Ishikawa (cell line): ENCODE results near the gene MRPS2.

Source experiments
- CEBPB ChIP-seq: IDR thresholded peaks from 2 replicates; pipeline ENCODE4 v1.6.1; 2012
- CREB1 ChIP-seq: IDR thresholded peaks from 2 replicates; pipeline ENCODE4 v1.6.1; 2012; ENCODE audit warnings: low read depth
- EGR1 ChIP-seq: IDR thresholded peaks from 2 replicates; pipeline ENCODE4 v1.6.1; 2012
- EP300 ChIP-seq: IDR thresholded peaks from 2 replicates; pipeline ENCODE4 v1.6.1; 2012; ENCODE audit warnings: borderline replicate concordance
- FOXM1 ChIP-seq: IDR thresholded peaks from 2 replicates; pipeline ENCODE4 v1.6.1; 2012; ENCODE audit warnings: low read depth, borderline replicate concordance
- NFIC ChIP-seq: IDR thresholded peaks from 2 replicates; pipeline ENCODE4 v1.6.1; 2012
- RAD21 ChIP-seq: IDR thresholded peaks from 2 replicates; pipeline ENCODE4 v1.6.1; 2012; ENCODE audit warnings: low read depth
- TAF1 ChIP-seq: IDR thresholded peaks from 2 replicates; pipeline ENCODE4 v1.6.1; 2012; ENCODE audit warnings: low read depth, mild to moderate bottlenecking
- TCF12 ChIP-seq: IDR thresholded peaks from 2 replicates; pipeline ENCODE4 v1.6.1; 2012; ENCODE audit warnings: low read depth
- TEAD4 ChIP-seq: IDR thresholded peaks from 2 replicates; pipeline ENCODE4 v1.6.1; 2012
- YY1 ChIP-seq: IDR thresholded peaks from 2 replicates; pipeline ENCODE4 v1.6.1; 2012; ENCODE audit warnings: low read depth
- ZBTB7A ChIP-seq: IDR thresholded peaks from 2 replicates; pipeline ENCODE4 v1.6.1; 2012; ENCODE audit warnings: low read depth
- TF ChIP-seq, protein P1 (sequence below): IDR thresholded peaks from 2 replicates; pipeline ENCODE4 v1.6.1; 2012
- TF ChIP-seq, protein P2 (sequence below): IDR thresholded peaks from 2 replicates; pipeline ENCODE4 v1.6.1; 2012
- TF ChIP-seq, protein P3 (sequence below): IDR thresholded peaks from 2 replicates; pipeline ENCODE4 v1.6.1; 2012; ENCODE audit warnings: low read depth, mild to moderate bottlenecking

Gene MRPS2

DNA sequence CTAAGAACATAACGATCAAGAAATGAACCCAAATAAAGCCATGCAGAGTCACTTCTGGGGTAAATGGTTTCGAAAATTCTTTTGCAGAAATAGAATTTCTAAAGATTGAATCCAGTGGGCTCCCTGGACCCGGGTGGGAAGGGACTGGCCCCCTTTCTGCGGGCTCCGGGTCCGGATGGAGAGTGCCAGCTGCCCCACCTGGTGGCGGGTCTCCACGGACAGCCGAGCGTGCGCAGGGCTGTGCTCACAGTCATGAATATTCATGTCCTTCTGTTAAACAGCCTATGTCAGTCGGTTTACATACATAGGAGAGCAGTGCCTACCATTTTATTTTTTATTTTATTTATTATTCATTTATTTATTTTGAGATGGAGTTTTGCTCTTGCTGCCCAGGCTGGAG lies 25.6 kb upstream of the MRPS2 start:
- TF ChIP-seq TEAD4 (no peak), YY1 (no peak), FOXM1 (no peak), ZBTB7A (no peak), RAD21 (no peak), CREB1 (no peak), NFIC (no peak), EP300 (no peak), EGR1 (no peak)
- TF ChIP-seq, protein P1, sequence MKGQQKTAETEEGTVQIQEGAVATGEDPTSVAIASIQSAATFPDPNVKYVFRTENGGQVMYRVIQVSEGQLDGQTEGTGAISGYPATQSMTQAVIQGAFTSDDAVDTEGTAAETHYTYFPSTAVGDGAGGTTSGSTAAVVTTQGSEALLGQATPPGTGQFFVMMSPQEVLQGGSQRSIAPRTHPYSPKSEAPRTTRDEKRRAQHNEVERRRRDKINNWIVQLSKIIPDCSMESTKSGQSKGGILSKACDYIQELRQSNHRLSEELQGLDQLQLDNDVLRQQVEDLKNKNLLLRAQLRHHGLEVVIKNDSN = no peak

DNA sequence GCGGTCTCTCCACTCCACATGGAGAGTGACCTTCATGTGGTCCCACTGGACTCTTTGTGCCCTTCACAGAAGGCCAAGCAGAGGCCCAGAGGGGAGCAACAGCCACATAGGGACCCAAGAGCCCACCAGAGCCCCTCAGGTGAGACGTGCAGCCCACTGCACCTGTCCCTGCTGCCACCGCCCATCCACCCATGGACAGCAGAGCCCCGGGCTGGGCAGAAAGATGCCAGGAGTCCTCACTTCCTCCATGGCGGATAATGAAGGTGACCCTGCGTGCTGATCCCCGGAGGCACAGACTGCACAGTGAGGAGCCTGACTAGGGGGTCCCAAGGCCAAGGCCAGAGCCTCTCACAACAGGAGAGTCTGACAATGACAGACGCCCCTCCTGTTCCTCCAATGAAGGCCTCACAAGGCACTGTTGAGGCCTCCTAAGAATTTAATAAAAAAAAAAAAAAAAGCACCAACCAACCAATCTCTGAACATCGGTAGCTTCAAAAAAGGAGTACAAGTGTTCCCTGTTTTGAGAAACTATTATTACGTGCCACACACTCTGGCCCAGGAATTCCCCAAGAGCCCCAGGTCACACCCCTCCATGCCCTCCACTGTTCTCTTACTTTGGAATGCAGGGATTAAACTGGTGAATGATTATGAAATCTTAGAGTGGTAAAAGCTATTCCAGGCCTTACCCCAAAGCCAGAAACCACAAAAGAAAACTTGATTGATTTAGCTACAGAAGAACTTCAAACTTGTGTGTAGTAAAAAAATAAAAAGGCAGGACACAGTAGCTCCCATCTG lies 23.7 kb upstream of the MRPS2 start:
- TF ChIP-seq EGR1 (no peak), TEAD4 (no peak), CREB1 (no peak), RAD21 (no peak), TCF12 (no peak), NFIC (no peak), TAF1 (no peak), YY1 (no peak), ZBTB7A (no peak), CEBPB (no peak), FOXM1 (no peak), EP300 (no peak)
- TF ChIP-seq, protein P2, sequence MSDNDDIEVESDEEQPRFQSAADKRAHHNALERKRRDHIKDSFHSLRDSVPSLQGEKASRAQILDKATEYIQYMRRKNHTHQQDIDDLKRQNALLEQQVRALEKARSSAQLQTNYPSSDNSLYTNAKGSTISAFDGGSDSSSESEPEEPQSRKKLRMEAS = no peak
- TF ChIP-seq, protein P3, sequence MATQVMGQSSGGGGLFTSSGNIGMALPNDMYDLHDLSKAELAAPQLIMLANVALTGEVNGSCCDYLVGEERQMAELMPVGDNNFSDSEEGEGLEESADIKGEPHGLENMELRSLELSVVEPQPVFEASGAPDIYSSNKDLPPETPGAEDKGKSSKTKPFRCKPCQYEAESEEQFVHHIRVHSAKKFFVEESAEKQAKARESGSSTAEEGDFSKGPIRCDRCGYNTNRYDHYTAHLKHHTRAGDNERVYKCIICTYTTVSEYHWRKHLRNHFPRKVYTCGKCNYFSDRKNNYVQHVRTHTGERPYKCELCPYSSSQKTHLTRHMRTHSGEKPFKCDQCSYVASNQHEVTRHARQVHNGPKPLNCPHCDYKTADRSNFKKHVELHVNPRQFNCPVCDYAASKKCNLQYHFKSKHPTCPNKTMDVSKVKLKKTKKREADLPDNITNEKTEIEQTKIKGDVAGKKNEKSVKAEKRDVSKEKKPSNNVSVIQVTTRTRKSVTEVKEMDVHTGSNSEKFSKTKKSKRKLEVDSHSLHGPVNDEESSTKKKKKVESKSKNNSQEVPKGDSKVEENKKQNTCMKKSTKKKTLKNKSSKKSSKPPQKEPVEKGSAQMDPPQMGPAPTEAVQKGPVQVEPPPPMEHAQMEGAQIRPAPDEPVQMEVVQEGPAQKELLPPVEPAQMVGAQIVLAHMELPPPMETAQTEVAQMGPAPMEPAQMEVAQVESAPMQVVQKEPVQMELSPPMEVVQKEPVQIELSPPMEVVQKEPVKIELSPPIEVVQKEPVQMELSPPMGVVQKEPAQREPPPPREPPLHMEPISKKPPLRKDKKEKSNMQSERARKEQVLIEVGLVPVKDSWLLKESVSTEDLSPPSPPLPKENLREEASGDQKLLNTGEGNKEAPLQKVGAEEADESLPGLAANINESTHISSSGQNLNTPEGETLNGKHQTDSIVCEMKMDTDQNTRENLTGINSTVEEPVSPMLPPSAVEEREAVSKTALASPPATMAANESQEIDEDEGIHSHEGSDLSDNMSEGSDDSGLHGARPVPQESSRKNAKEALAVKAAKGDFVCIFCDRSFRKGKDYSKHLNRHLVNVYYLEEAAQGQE = no peak
- TF ChIP-seq, protein P1 = no peak

DNA sequence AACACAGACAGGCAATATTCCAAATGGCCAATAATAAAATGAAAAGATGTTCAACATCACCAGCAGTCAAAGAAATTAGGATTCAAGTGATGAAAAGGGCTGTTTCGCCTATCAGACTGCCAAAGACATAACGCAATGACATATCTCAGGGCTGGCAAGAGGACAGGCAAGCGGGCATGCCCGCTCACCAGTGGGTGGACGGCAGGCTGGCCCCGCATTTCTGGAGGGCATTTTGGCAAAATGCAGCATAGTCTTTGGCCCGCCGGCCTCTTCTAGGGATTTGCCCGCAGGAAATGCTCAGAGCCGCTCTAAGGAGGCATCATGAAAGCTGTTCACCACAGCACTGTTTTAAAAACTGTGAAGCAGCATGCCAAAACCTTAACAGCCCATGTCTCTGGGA lies 22.3 kb upstream of the MRPS2 start:
- TF ChIP-seq, protein P1 = no peak
- TF ChIP-seq RAD21 = no peak
- no peak for TF ChIP-seq EGR1
- no peak for TF ChIP-seq TCF12
- TF ChIP-seq, protein P3 = no peak
- no peak for TF ChIP-seq TAF1
- TF ChIP-seq TEAD4 = no peak
- no peak for TF ChIP-seq ZBTB7A
- TF ChIP-seq EP300 = no peak
- TF ChIP-seq, protein P2 = no peak

DNA sequence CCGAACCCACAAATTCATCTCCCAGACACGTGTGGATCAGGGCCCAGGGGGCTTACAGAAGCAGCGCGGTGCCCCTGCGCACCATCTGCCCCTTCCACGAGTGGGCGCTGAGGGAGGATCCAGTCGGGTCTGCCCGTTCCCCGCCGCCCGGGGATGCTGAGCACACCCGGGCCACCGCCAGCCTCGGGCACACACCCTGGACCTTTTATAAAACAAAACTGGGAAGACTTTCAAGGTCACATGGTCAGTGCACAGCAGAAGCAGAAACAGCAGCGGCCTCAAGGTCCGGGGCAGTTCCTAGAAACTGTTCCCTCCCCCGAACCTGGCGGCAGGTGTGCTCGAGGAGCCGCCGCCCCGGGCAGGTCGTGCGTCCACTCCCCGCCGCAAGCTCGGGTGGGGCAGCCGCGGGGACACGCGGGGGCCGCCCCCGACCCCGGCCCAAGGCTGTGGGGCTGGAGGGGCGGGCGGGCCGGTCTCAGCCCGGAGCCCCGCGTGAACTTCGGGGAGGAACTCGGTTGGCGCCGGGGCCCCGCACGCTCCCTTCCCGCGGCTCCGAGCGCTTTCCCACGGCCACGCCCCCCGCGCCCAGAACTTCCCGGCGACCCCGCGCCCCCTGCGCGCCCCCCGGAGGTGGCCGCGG lies 21.5 kb upstream of the MRPS2 start:
- TF ChIP-seq TAF1 (no peak), FOXM1 (no peak)
- TF ChIP-seq, protein P2 = peak; percentile 45
- TF ChIP-seq, protein P1 = peak; percentile 84
